ENCODE results near the gene SMAD6. TPM values are rescaled to one million over a fixed set of nuclear protein-coding genes. Genes with fewer than 3 reads are reported as not detected.

The SMAD6 gene
- polyA plus RNA-seq, 1 donor from 2014 or later: 0.16 TPM

DNA sequence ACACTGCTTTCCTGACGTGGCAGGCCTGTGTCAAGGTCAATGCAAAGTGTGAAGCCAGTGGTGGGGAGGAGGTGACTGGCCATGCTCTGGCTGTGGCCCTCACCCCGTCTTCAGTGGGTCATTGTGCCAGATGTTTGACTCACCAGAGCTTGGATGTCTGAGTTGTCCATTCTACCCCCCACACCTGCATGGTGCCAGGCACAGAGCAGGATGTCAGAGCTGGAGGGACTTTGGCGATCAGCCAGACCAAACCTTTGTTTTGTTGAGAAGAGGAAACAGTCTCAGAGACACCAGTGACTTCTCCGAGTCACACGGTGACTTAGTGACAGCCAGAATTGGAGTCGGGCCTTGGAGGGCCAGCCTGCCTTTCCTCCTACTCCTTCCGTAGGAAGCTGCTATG is 49.5 kb downstream of the SMAD6 start:
- Histone ChIP-seq H3K27ac (ENCODE audit: low read length) (no peak overlapping the region), H3K27me3 (ENCODE audit: insufficient read depth, low read depth, low read length) (no peaks in the 10 kb centered on the region), H3F3A (ENCODE audit: insufficient read depth, low read length, poor library complexity, severe bottlenecking) (no peaks in the 10 kb centered on the region), H3K36me3 (ENCODE audit: insufficient read depth, low read length) (no peaks in the 10 kb centered on the region), H3K4me3 (ENCODE audit: low read length) (no peak overlapping the region), H3K9me3 (ENCODE audit: low read length) (peaks cover 6% of the 10 kb centered on the region), H4K20me1 (ENCODE audit: insufficient read depth) (no peaks in the 10 kb centered on the region), H3K4me2 (ENCODE audit: low read length) (no peak overlapping the region), H3K79me2 (replicated peaks; ENCODE audit: insufficient read depth, low read length) (no peaks in the 10 kb centered on the region), H2AFZ (ENCODE audit: low read depth, low read length) (no peak overlapping the region), H3K9me2 (ENCODE audit: insufficient read depth, low read length) (no peaks in the 10 kb centered on the region), H3K9ac (ENCODE audit: low read length) (no peak overlapping the region)
- no peak for TF ChIP-seq EZH2 (IDR thresholded peaks at IDR 0.05; ENCODE audit: borderline replicate concordance, insufficient read depth, low read length, poor library complexity, severe bottlenecking)
- TF ChIP-seq MXI1 (conservative IDR thresholded peaks at IDR 0.05; ENCODE audit: poor library complexity, severe bottlenecking): no peak
- TF ChIP-seq, protein P1, sequence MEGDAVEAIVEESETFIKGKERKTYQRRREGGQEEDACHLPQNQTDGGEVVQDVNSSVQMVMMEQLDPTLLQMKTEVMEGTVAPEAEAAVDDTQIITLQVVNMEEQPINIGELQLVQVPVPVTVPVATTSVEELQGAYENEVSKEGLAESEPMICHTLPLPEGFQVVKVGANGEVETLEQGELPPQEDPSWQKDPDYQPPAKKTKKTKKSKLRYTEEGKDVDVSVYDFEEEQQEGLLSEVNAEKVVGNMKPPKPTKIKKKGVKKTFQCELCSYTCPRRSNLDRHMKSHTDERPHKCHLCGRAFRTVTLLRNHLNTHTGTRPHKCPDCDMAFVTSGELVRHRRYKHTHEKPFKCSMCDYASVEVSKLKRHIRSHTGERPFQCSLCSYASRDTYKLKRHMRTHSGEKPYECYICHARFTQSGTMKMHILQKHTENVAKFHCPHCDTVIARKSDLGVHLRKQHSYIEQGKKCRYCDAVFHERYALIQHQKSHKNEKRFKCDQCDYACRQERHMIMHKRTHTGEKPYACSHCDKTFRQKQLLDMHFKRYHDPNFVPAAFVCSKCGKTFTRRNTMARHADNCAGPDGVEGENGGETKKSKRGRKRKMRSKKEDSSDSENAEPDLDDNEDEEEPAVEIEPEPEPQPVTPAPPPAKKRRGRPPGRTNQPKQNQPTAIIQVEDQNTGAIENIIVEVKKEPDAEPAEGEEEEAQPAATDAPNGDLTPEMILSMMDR (IDR thresholded peaks at IDR 0.05; ENCODE audit: poor library complexity, severe bottlenecking): no peak
- TF ChIP-seq, protein P2, sequence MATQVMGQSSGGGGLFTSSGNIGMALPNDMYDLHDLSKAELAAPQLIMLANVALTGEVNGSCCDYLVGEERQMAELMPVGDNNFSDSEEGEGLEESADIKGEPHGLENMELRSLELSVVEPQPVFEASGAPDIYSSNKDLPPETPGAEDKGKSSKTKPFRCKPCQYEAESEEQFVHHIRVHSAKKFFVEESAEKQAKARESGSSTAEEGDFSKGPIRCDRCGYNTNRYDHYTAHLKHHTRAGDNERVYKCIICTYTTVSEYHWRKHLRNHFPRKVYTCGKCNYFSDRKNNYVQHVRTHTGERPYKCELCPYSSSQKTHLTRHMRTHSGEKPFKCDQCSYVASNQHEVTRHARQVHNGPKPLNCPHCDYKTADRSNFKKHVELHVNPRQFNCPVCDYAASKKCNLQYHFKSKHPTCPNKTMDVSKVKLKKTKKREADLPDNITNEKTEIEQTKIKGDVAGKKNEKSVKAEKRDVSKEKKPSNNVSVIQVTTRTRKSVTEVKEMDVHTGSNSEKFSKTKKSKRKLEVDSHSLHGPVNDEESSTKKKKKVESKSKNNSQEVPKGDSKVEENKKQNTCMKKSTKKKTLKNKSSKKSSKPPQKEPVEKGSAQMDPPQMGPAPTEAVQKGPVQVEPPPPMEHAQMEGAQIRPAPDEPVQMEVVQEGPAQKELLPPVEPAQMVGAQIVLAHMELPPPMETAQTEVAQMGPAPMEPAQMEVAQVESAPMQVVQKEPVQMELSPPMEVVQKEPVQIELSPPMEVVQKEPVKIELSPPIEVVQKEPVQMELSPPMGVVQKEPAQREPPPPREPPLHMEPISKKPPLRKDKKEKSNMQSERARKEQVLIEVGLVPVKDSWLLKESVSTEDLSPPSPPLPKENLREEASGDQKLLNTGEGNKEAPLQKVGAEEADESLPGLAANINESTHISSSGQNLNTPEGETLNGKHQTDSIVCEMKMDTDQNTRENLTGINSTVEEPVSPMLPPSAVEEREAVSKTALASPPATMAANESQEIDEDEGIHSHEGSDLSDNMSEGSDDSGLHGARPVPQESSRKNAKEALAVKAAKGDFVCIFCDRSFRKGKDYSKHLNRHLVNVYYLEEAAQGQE (IDR thresholded peaks at IDR 0.05; ENCODE audit: borderline replicate concordance): no peak
- TF ChIP-seq SMC3 (conservative IDR thresholded peaks at IDR 0.05; ENCODE audit: poor library complexity): no peak
- TF ChIP-seq TAF1 (IDR thresholded peaks at IDR 0.05; ENCODE audit: low read depth): no peak
- no peak for TF ChIP-seq POLR2AphosphoS5 (IDR thresholded peaks at IDR 0.05)
- no peak for TF ChIP-seq RAD21 (conservative IDR thresholded peaks at IDR 0.05)
- TF ChIP-seq EP300 (conservative IDR thresholded peaks at IDR 0.05; ENCODE audit: poor library complexity, severe bottlenecking): no peak

DNA sequence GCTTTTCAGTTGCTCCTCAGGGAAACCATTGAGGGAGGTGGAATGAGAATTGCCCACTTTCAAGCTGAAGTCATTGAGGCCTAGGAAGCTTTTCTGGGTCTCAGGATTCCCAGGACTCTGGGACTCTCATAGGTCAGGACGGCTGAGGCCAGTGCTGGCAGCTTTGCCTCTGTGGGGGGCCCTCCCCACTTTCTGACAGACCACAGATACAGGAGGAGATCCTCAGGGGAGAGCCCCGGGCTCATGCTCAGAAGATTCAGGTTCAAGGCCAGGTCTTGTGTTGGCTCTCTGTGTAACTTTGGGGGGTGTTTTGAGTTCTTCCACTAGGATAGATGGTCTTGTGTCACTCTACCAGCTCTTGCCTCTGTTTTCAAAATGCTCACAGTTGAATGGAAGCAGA is 50.0 kb downstream of the SMAD6 start:
- H2AFZ ChIP-seq (ENCODE audit: low read depth, low read length): no peak overlapping the region
- H3K27me3 ChIP-seq (ENCODE audit: insufficient read depth, low read depth, low read length): no peaks in the 10 kb centered on the region
- no peak overlapping the region for H3K27ac ChIP-seq (ENCODE audit: low read length)
- TF ChIP-seq POLR2AphosphoS5 (IDR thresholded peaks at IDR 0.05) (no peak), TAF1 (IDR thresholded peaks at IDR 0.05; ENCODE audit: low read depth) (no peak), EZH2 (IDR thresholded peaks at IDR 0.05; ENCODE audit: borderline replicate concordance, insufficient read depth, low read length, poor library complexity, severe bottlenecking) (no peak), MXI1 (conservative IDR thresholded peaks at IDR 0.05; ENCODE audit: poor library complexity, severe bottlenecking) (no peak), SMC3 (conservative IDR thresholded peaks at IDR 0.05; ENCODE audit: poor library complexity) (no peak), RAD21 (conservative IDR thresholded peaks at IDR 0.05) (no peak), EP300 (conservative IDR thresholded peaks at IDR 0.05; ENCODE audit: poor library complexity, severe bottlenecking) (no peak)
- TF ChIP-seq, protein P2 (IDR thresholded peaks at IDR 0.05; ENCODE audit: borderline replicate concordance): no peak
- TF ChIP-seq, protein P1 (IDR thresholded peaks at IDR 0.05; ENCODE audit: poor library complexity, severe bottlenecking): no peak
- H3K4me2 ChIP-seq (ENCODE audit: low read length): no peak overlapping the region
- H3K9ac ChIP-seq (ENCODE audit: low read length): no peak overlapping the region
- no peaks in the 10 kb centered on the region for H3F3A ChIP-seq (ENCODE audit: insufficient read depth, low read length, poor library complexity, severe bottlenecking)
- H3K79me2 ChIP-seq (replicated peaks; ENCODE audit: insufficient read depth, low read length): no peaks in the 10 kb centered on the region
- no peaks in the 10 kb centered on the region for H4K20me1 ChIP-seq (ENCODE audit: insufficient read depth)
- H3K9me2 ChIP-seq (ENCODE audit: insufficient read depth, low read length): no peaks in the 10 kb centered on the region
- H3K9me3 ChIP-seq (ENCODE audit: low read length): peaks cover 6% of the 10 kb centered on the region
- H3K36me3 ChIP-seq (ENCODE audit: insufficient read depth, low read length): no peaks in the 10 kb centered on the region
- no peak overlapping the region for H3K4me3 ChIP-seq (ENCODE audit: low read length)

Data from neural cell (in vitro differentiated cells).